Epithelial cell of proximal tubule (primary cell): ENCODE results near the gene P3H4. TPM values are rescaled to one million over a fixed set of nuclear protein-coding genes. Genes with fewer than 3 reads are reported as not detected.
A peak's percentile ranks its signal among the peaks of the same experiment; 100 is the strongest.
"Not testable (repeated sequence)": the region's sequence is repeated elsewhere in the genome, so short reads cannot be mapped to it uniquely, and the experiment has no call there.

Experiments
- DNase-seq: peaks from one replicate; pipeline ENCODE4 v3.0.0-alpha.2; 2011; ENCODE audit warnings: low read depth
- H3K4me3 ChIP-seq: 2 replicates; pipeline ENCODE4 v1.5.1; 2011; ENCODE audit warnings: low read depth, mild to moderate bottlenecking, low read length
- CTCF ChIP-seq: conservative IDR thresholded peaks from 2 replicates; pipeline ENCODE4 v1.5.1; 2012; ENCODE audit warnings: low read depth, mild to moderate bottlenecking, low read length
- total RNA-seq: library from RNA; depleted of rRNA; stranded (reverse); fragments of >200 nt; gene quantifications from 2 replicates; pipeline ENCODE4 v1.2.3, GENCODE V29; 2015

P3H4 gene
- total RNA-seq = 47.8 and 55.5 TPM in 2 replicates

GRCh38 chr17:41811549-41812380, at the start of gene P3H4:
P3H4 (minus strand) TSS chr17:41811949; CDS start chr17:41811915, 34 bp downstream.
- H3K4me3 ChIP-seq = peak within 1 kb of the TSS; percentile 64
- DNase-seq = no peak
- peak; percentile 58 for TF ChIP-seq CTCF

- TF ChIP-seq CTCF = no peak
- H3K4me3 ChIP-seq = no peak overlapping the region
- no peak for DNase-seq
Measured at GRCh38 chr17:41860254-41860931, 48.6 kb upstream of the P3H4 start.

GRCh38 chr17:41851382-41851781, 39.6 kb upstream of the P3H4 start:
- not testable (repeated sequence) for H3K4me3 ChIP-seq, DNase-seq

- no peak for DNase-seq
- H3K4me3 ChIP-seq = no peak overlapping the region
- no peak for TF ChIP-seq CTCF
Measured at GRCh38 chr17:41849251-41849990, 37.7 kb upstream of the P3H4 start.

GRCh38 chr17:41848788-41849187, 37.0 kb upstream of the P3H4 start:
- no peak overlapping the region for H3K4me3 ChIP-seq
- TF ChIP-seq CTCF = no peak
- DNase-seq = no peak

- no peak for TF ChIP-seq CTCF
- DNase-seq = no peak
- H3K4me3 ChIP-seq = no peak overlapping the region
Measured at GRCh38 chr17:41844971-41845370, 33.2 kb upstream of the P3H4 start.

GRCh38 chr17:41840781-41841180, 29.0 kb upstream of the P3H4 start:
- not testable (repeated sequence) for H3K4me3 ChIP-seq, DNase-seq

GRCh38 chr17:41839448-41839847, 27.7 kb upstream of the P3H4 start:
- H3K4me3 ChIP-seq, DNase-seq: not testable (repeated sequence)
